GM23338 (cell line): ENCODE measurements around the gene FAR1.

Source experiments
- CREB1 ChIP-seq: fragments of 250-450 bp; sonication (Bioruptor Pico); IDR thresholded peaks from 2 replicates; pipeline ENCODE4 v1.5.0; 2020; ENCODE audit warnings: low read depth, mild to moderate bottlenecking, moderate library complexity
- CTCF ChIP-seq, 2 experiments: fragments of 200-600 bp in 1 of 2; sonication (generic) in 1 of 2; conservative IDR thresholded peaks; 2 replicates each; pipeline versions ENCODE4 v1.5.1 to v1.6.1; 2016 to 2017; ENCODE audit warnings: antibody characterized with exemption in 2 of 2, low read depth in 2 of 2, mild to moderate bottlenecking in 2 of 2, moderate library complexity in 1 of 2
- ETS1 ChIP-seq: IDR thresholded peaks from 2 replicates; pipeline ENCODE4 v1.6.1; 2016; ENCODE audit warnings: antibody characterized with exemption
- EZH2 ChIP-seq: fragments of 200-600 bp; sonication (generic); IDR thresholded peaks from one replicate; pipeline ENCODE4 v1.8.0; 2017; ENCODE audit warnings: antibody characterized with exemption, mild to moderate bottlenecking, low read depth; ENCODE audit not compliant: unreplicated experiment
- EZH2phosphoT487 ChIP-seq: fragments of 200-600 bp; sonication (generic); IDR thresholded peaks from one replicate; pipeline ENCODE4 v1.8.1; 2018; ENCODE audit warnings: antibody characterized with exemption; ENCODE audit not compliant: unreplicated experiment
- JUNB ChIP-seq: IDR thresholded peaks from one replicate; pipeline ENCODE4 v1.6.1; 2016; ENCODE audit warnings: antibody characterized with exemption; ENCODE audit not compliant: unreplicated experiment
- POLR2AphosphoS5 ChIP-seq: IDR thresholded peaks from 2 replicates; pipeline ENCODE4 v1.6.1; 2016; ENCODE audit warnings: antibody characterized with exemption, low read depth
- REST ChIP-seq: IDR thresholded peaks from one replicate; pipeline ENCODE4 v1.6.1; 2018; ENCODE audit warnings: antibody characterized with exemption; ENCODE audit not compliant: unreplicated experiment
- STAT1 ChIP-seq: IDR thresholded peaks from one replicate; pipeline ENCODE4 v1.6.1; 2016; ENCODE audit warnings: antibody characterized with exemption; ENCODE audit not compliant: unreplicated experiment
- ZNF331 ChIP-seq: fragments of 250-450 bp; sonication (Bioruptor Pico); IDR thresholded peaks from 2 replicates; pipeline ENCODE4 v1.5.0; 2020; ENCODE audit warnings: low read depth, mild to moderate bottlenecking, moderate library complexity
- ZNF462 ChIP-seq: fragments of 250-450 bp; sonication (Bioruptor Pico); IDR thresholded peaks from 2 replicates; pipeline ENCODE4 v1.5.0; 2020; ENCODE audit warnings: mild to moderate bottlenecking, moderate library complexity

GRCh38 chr11:13691286-13691899, 22.9 kb downstream of the FAR1 start:
- TF ChIP-seq EZH2, result no peak
- no peak for TF ChIP-seq CTCF (conservative IDR thresholded peaks at IDR 0.05; ENCODE audit: low read depth in 2 of 2)
- no peak for TF ChIP-seq JUNB
- no peak for TF ChIP-seq REST
- TF ChIP-seq POLR2AphosphoS5, result no peak
- no peak for TF ChIP-seq EZH2phosphoT487
- TF ChIP-seq CREB1 (CRISPR knock-in tag), result no peak
- TF ChIP-seq ZNF331 (CRISPR knock-in tag), result no peak
- TF ChIP-seq STAT1, result no peak
- TF ChIP-seq ZNF462, result no peak
- no peak for TF ChIP-seq ETS1
